K562 (cell line): ENCODE measurements around the gene TJP3. TPM values are rescaled to one million over a fixed set of nuclear protein-coding genes. Genes with fewer than 3 reads are reported as not detected.

Experiments used
- ARID1B ChIP-seq: fragments of 450-650 bp; IDR thresholded peaks from 2 replicates; pipeline ENCODE4 v1.6.1; 2016; ENCODE audit warnings: antibody characterized with exemption, mild to moderate bottlenecking, inconsistent platforms
- CEBPG ChIP-seq, 3 experiments: fragments of 200-800 bp in 1 of 3; sonication (Bioruptor generic) in 1 of 3; sonication (generic) in 1 of 3; formaldehyde crosslinking in 1 of 3; IDR thresholded peaks in 2 of 3; conservative IDR thresholded peaks in 1 of 3; 2 replicates each; pipeline versions ENCODE4 v1.6.1 to v1.8.0; 2016 to 2022; ENCODE audit warnings: missing compliant biosample characterization in 2 of 3, missing genetic modification characterization in 2 of 3, mild to moderate bottlenecking in 1 of 3, missing genetic modification reagents in 1 of 3
- IRF2 ChIP-seq: sonication (generic); formaldehyde crosslinking; IDR thresholded peaks from 2 replicates; pipeline ENCODE4 v1.8.1; 2022; ENCODE audit warnings: mild to moderate bottlenecking, missing genetic modification reagents
- MCM3 ChIP-seq: fragments of 450-650 bp; IDR thresholded peaks from 2 replicates; pipeline ENCODE4 v1.6.1; 2016
- MTA2 ChIP-seq: fragments of 450-650 bp; IDR thresholded peaks from 2 replicates; pipeline ENCODE4 v1.6.1; 2016; ENCODE audit warnings: low read depth
- MXI1 ChIP-seq: IDR thresholded peaks from 2 replicates; pipeline ENCODE4 v1.6.1; 2011; ENCODE audit warnings: low read depth, mild to moderate bottlenecking, improper control_type of control experiment, low read length
- NR1H2 ChIP-seq: sonication (generic); formaldehyde crosslinking; IDR thresholded peaks from 2 replicates; pipeline ENCODE4 v1.4.0; 2020; ENCODE audit warnings: mild to moderate bottlenecking, missing genetic modification reagents
- SMAD4 ChIP-seq: fragments of 250-450 bp; sonication (Bioruptor Pico); conservative IDR thresholded peaks from 2 replicates; pipeline ENCODE4 v1.8.0; 2021; ENCODE audit warnings: inconsistent platforms, mild to moderate bottlenecking, moderate library complexity
- SNIP1 ChIP-seq: fragments of 450-650 bp; IDR thresholded peaks from 2 replicates; pipeline ENCODE4 v1.7.1; 2017; ENCODE audit warnings: low read depth, mild to moderate bottlenecking
- SPI1 ChIP-seq: IDR thresholded peaks from 2 replicates; pipeline ENCODE4 v1.6.1; 2011; ENCODE audit warnings: low read depth, low read length, control low read depth, borderline replicate concordance
- ZNF232 ChIP-seq: sonication (generic); formaldehyde crosslinking; IDR thresholded peaks from 2 replicates; pipeline ENCODE4 v1.8.0; 2022; ENCODE audit warnings: mild to moderate bottlenecking, missing genetic modification reagents
- ZNF764 ChIP-seq: fragments of 250-450 bp; sonication (Bioruptor Pico); IDR thresholded peaks from 2 replicates; pipeline ENCODE4 v1.4.0; 2020; ENCODE audit warnings: low read depth, mild to moderate bottlenecking, moderate library complexity
- ZNF830 ChIP-seq: fragments of 250-450 bp; sonication (Bioruptor Pico); IDR thresholded peaks from 2 replicates; pipeline ENCODE4 v1.5.0; 2021; ENCODE audit warnings: mild to moderate bottlenecking
- polyA plus RNA-seq, 8 experiments: library from polyadenylated mRNA; depleted of rRNA in 4 of 8; stranded (reverse) in 5 of 8; unstranded in 3 of 8; fragments of >200 nt; fragmentation: Nextera tagmentation in 2 of 8; fragmentation: Illumina TruSeq in 1 of 8; extraction: Ambion mirVana in 2 of 8; extraction: Trizol in 1 of 8; gene quantifications; 2 replicates each; pipeline versions ENCODE4 v1.2.1 to v1.2.3, GENCODE V29; 2011 to 2014; ENCODE audit warnings: inconsistent platforms in 1 of 8, missing spikeins in 1 of 8
- total RNA-seq, 7 experiments: library from RNA; depleted of rRNA in 6 of 7; stranded (reverse); fragments of >200 nt in 6 of 7; fragmentation: Illumina TruSeq in 2 of 7; extraction: Trizol in 2 of 7; gene quantifications; 2 replicates each; pipeline versions ENCODE4 v1.2.1 to v1.2.3, GENCODE V29; 2011 to 2021; ENCODE audit warnings: low replicate concordance in 1 of 7
- TF ChIP-seq, protein P1 (sequence below): fragments of 450-650 bp; IDR thresholded peaks from 2 replicates; pipeline ENCODE4 v1.7.0; 2016; ENCODE audit warnings: borderline replicate concordance
- TF ChIP-seq, protein P2 (sequence below): fragments of 200-800 bp; sonication (Bioruptor generic); IDR thresholded peaks from 2 replicates; pipeline ENCODE4 v1.6.1; 2017; ENCODE audit warnings: missing genetic modification characterization, missing compliant biosample characterization
- TF ChIP-seq, protein P3 (sequence below): sonication (generic); formaldehyde crosslinking; IDR thresholded peaks from 2 replicates; pipeline ENCODE4 v1.8.0; 2022; ENCODE audit warnings: mild to moderate bottlenecking, missing genetic modification reagents, borderline replicate concordance
- TF ChIP-seq, protein P4 (sequence below): IDR thresholded peaks from 2 replicates; pipeline ENCODE4 v1.6.1; 2012; ENCODE audit warnings: low read depth, low read length, improper control_type of control experiment, borderline replicate concordance
- TF ChIP-seq, protein P5 (sequence below): fragments of 450-650 bp; conservative IDR thresholded peaks from 2 replicates; pipeline ENCODE4 v1.6.1; 2016; ENCODE audit warnings: missing genetic modification characterization, low read depth, mild to moderate bottlenecking, missing compliant biosample characterization, moderate library complexity
- TF ChIP-seq, protein P6 (sequence below): IDR thresholded peaks from 2 replicates; pipeline ENCODE4 v1.6.1; 2016; ENCODE audit warnings: missing genetic modification characterization, missing compliant biosample characterization

Gene TJP3
- total and polyA plus RNA-seq, 9 of the 15 experiments (the other 6 are each of a cell fraction or from before 2014, with no cell fraction given), result 0.11 to 2.4 (median 0.57) TPM; not detected in 1

DNA sequence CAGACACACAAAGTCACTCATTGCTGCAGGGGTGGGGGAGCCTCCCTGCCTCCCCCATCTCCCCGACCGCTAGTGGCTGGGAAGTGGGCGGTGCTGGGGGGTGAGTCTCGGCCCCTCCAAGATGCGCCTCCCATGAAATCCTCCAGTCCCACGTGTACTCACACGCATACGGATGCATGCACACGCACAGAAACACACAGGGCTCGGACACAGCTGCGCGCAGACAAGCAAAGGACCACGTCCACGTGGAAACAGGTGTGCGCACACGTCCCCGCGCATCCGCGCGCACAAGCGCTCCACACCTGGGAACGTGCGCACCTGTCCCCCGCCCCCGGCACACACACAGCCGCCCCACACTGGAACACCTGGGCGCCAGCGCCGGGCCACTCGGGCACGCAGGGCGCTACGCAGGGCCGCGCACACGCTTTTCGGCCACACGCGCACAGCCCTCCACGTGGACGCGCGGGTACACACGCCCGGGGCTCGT is 77.3 kb downstream of the TJP3 start (continued):
- TF ChIP-seq, protein P1, sequence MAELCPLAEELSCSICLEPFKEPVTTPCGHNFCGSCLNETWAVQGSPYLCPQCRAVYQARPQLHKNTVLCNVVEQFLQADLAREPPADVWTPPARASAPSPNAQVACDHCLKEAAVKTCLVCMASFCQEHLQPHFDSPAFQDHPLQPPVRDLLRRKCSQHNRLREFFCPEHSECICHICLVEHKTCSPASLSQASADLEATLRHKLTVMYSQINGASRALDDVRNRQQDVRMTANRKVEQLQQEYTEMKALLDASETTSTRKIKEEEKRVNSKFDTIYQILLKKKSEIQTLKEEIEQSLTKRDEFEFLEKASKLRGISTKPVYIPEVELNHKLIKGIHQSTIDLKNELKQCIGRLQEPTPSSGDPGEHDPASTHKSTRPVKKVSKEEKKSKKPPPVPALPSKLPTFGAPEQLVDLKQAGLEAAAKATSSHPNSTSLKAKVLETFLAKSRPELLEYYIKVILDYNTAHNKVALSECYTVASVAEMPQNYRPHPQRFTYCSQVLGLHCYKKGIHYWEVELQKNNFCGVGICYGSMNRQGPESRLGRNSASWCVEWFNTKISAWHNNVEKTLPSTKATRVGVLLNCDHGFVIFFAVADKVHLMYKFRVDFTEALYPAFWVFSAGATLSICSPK, result no peak
- TF ChIP-seq MXI1 (no peak; the same call in 1 of the 2 replicates), SPI1 (no peak), ZNF830 (CRISPR knock-in tag) (no peak), IRF2 (CRISPR knock-in tag) (no peak), MTA2 (no peak), ARID1B (no peak), CEBPG (CRISPR knock-in tag; IDR thresholded peaks at IDR 0.05) (no peak), CEBPG (tag; conservative IDR thresholded peaks at IDR 0.05 in 1 of 2, IDR thresholded peaks at IDR 0.05 in 1 of 2) (no peak), SMAD4 (CRISPR knock-in tag) (no peak), ZNF232 (CRISPR knock-in tag) (no peak), MCM3 (no peak), SNIP1 (no peak), NR1H2 (CRISPR knock-in tag) (no peak), ZNF764 (CRISPR knock-in tag) (no peak)
- TF ChIP-seq, protein P2, sequence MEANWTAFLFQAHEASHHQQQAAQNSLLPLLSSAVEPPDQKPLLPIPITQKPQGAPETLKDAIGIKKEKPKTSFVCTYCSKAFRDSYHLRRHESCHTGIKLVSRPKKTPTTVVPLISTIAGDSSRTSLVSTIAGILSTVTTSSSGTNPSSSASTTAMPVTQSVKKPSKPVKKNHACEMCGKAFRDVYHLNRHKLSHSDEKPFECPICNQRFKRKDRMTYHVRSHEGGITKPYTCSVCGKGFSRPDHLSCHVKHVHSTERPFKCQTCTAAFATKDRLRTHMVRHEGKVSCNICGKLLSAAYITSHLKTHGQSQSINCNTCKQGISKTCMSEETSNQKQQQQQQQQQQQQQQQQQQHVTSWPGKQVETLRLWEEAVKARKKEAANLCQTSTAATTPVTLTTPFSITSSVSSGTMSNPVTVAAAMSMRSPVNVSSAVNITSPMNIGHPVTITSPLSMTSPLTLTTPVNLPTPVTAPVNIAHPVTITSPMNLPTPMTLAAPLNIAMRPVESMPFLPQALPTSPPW, result no peak
- TF ChIP-seq, protein P3, sequence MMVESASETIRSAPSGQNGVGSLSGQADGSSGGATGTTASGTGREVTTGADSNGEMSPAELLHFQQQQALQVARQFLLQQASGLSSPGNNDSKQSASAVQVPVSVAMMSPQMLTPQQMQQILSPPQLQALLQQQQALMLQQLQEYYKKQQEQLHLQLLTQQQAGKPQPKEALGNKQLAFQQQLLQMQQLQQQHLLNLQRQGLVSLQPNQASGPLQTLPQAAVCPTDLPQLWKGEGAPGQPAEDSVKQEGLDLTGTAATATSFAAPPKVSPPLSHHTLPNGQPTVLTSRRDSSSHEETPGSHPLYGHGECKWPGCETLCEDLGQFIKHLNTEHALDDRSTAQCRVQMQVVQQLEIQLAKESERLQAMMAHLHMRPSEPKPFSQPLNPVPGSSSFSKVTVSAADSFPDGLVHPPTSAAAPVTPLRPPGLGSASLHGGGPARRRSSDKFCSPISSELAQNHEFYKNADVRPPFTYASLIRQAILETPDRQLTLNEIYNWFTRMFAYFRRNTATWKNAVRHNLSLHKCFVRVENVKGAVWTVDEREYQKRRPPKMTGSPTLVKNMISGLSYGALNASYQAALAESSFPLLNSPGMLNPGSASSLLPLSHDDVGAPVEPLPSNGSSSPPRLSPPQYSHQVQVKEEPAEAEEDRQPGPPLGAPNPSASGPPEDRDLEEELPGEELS (CRISPR knock-in tag), result no peak
- TF ChIP-seq, protein P4, sequence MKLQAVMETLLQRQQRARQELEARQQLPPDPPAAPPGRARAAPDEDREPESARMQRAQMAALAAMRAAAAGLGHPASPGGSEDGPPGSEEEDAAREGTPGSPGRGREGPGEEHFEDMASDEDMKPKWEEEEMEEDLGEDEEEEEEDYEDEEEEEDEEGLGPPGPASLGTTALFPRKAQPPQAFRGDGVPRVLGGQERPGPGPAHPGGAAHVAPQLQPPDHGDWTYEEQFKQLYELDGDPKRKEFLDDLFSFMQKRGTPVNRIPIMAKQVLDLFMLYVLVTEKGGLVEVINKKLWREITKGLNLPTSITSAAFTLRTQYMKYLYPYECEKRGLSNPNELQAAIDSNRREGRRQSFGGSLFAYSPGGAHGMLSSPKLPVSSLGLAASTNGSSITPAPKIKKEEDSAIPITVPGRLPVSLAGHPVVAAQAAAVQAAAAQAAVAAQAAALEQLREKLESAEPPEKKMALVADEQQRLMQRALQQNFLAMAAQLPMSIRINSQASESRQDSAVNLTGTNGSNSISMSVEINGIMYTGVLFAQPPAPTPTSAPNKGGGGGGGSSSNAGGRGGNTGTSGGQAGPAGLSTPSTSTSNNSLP, result no peak
- TF ChIP-seq, protein P5, sequence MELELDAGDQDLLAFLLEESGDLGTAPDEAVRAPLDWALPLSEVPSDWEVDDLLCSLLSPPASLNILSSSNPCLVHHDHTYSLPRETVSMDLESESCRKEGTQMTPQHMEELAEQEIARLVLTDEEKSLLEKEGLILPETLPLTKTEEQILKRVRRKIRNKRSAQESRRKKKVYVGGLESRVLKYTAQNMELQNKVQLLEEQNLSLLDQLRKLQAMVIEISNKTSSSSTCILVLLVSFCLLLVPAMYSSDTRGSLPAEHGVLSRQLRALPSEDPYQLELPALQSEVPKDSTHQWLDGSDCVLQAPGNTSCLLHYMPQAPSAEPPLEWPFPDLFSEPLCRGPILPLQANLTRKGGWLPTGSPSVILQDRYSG (tag), result no peak
- TF ChIP-seq, protein P6, sequence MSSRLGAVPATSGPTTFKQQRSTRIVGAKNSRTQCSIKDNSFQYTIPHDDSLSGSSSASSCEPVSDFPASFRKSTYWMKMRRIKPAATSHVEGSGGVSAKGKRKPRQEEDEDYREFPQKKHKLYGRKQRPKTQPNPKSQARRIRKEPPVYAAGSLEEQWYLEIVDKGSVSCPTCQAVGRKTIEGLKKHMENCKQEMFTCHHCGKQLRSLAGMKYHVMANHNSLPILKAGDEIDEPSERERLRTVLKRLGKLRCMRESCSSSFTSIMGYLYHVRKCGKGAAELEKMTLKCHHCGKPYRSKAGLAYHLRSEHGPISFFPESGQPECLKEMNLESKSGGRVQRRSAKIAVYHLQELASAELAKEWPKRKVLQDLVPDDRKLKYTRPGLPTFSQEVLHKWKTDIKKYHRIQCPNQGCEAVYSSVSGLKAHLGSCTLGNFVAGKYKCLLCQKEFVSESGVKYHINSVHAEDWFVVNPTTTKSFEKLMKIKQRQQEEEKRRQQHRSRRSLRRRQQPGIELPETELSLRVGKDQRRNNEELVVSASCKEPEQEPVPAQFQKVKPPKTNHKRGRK (tag), result no peak
